SK-N-MC (cell line): ENCODE results near the gene NNAT.
"Not testable (repeated sequence)": the region's sequence is repeated elsewhere in the genome, so short reads cannot be mapped to it uniquely, and the experiment has no call there.

Source experiments
- DNase-seq: peaks from one replicate; pipeline ENCODE4 v3.0.0-alpha.2; 2011; ENCODE audit warnings: low read depth, low spot score
- H3K27ac ChIP-seq: fragments of 200-600 bp; sonication (generic); 2 replicates; pipeline ENCODE4 v1.5.1; 2016; ENCODE audit warnings: mixed run types
- H3K36me3 ChIP-seq: fragments of 200-600 bp; sonication (generic); 2 replicates; pipeline ENCODE4 v1.6.1; 2017; ENCODE audit warnings: antibody characterized with exemption, low read length, mixed read lengths; ENCODE audit not compliant: insufficient read depth
- H3K4me3 ChIP-seq: fragments of 200-600 bp; sonication (generic); 2 replicates; pipeline ENCODE4 v1.5.1; 2016
- H3K9ac ChIP-seq: fragments of 200-600 bp; sonication (generic); 2 replicates; pipeline ENCODE4 v1.8.0; 2017; ENCODE audit warnings: mixed run types, mixed read lengths; ENCODE audit not compliant: insufficient read length
- H3K9me3 ChIP-seq: fragments of 200-600 bp; sonication (generic); 2 replicates; pipeline ENCODE4 v1.6.1; 2017; ENCODE audit warnings: low read depth, mild to moderate bottlenecking, antibody characterized with exemption, low read length, moderate library complexity, mixed read lengths
- EZH2 ChIP-seq: fragments of 200-600 bp; sonication (generic); IDR thresholded peaks from one replicate; pipeline ENCODE4 v1.6.1; 2017; ENCODE audit warnings: antibody characterized with exemption
- FOXP2 ChIP-seq: optimal IDR thresholded peaks from 2 replicates; pipeline ENCODE3; 2011; ENCODE audit warnings: mild to moderate bottlenecking, moderate library complexity; ENCODE audit not compliant: insufficient read depth; ENCODE audit errors: extremely low read length, control extremely low read depth
- POLR2AphosphoS5 ChIP-seq: IDR thresholded peaks from 2 replicates; pipeline ENCODE4 v1.6.1; 2012; ENCODE audit warnings: mild to moderate bottlenecking, low read depth, low read length, borderline replicate concordance

NNAT gene

DNA sequence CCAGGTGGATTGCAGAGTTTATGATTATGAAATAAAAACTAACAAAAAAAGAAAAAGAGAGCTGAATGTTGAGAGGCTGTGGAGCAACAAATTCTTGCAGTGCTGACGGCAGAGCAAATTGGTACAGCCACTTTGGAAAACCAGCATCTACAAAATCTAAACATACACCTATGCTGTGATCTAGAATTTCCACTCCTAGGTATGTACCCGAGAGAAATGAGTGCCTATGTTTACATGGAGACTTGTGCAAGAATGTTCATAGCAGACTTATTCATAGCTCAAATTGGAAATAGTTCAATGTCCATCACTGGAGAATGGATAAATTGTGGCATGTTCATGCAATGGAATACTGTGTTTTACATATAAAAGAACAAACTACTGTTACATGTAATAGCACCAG, 9.6 kb downstream of the NNAT start:
- no peaks in the 10 kb centered on the region for H3K9me3 ChIP-seq
- H3K9ac ChIP-seq = no peak overlapping the region
- H3K4me3 ChIP-seq = no peak overlapping the region
- no peak overlapping the region for H3K27ac ChIP-seq
- DNase-seq = no peak
- H3K36me3 ChIP-seq = no peaks in the 10 kb centered on the region
- no peak for TF ChIP-seq EZH2
- TF ChIP-seq FOXP2 = no peak
- TF ChIP-seq POLR2AphosphoS5 = no peak

DNA sequence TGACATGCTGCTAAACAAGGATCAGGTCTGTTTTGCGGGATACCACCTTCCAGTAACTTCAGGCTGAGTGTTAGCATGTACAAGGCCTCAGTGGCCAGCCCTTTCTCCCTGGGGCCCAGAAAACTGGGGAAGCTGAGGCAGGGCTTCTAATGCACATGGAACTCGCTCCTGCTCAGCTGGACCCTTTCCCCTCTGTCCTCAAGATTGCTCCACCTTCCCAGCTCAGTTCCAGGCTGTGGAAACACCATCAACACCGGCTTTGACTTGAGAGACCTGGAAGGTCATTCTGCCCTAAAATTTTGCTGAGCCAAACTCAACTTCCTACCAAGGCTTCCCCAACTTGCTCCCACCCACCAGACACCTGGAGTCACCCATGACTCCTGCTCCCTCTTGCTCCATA, 10.8 kb downstream of the NNAT start:
- no peaks in the 10 kb centered on the region for H3K9me3 ChIP-seq
- H3K36me3 ChIP-seq = no peaks in the 10 kb centered on the region
- TF ChIP-seq FOXP2 (no peak), POLR2AphosphoS5 (no peak), EZH2 (no peak)
- H3K9ac ChIP-seq = no peak overlapping the region
- H3K27ac ChIP-seq = no peak overlapping the region
- no peak overlapping the region for H3K4me3 ChIP-seq
- DNase-seq = no peak

DNA sequence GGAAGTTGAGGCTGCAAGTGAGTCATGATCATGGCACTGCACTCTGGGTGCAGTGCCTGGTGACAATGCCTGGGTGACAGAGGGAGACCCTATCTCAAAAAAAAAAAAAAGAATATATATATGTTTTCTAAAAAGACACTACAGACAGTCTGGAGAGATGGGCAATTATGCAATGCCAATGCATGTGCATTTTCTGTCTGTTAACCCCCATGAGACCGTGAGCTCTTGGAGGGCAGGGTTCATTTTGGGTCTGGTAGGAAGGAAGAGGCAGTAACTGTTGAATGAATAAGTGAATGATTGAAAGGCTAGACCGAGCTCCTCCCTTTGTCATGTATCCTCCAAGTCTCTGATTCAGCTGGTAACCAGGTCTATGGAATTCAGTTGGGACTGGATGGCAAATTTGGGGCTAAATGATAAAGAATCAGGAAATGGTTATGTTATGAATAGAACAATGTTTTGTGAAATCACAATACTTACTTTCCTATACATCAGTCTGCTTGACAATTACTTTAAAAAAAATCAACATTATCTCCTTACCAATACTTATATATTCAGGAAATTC, 12.2 kb downstream of the NNAT start:
- H3K4me3 ChIP-seq = no peak overlapping the region
- no peak for TF ChIP-seq EZH2
- TF ChIP-seq POLR2AphosphoS5 = no peak
- no peak for TF ChIP-seq FOXP2
- no peak overlapping the region for H3K27ac ChIP-seq
- H3K9ac ChIP-seq = no peak overlapping the region
- H3K36me3 ChIP-seq = no peaks in the 10 kb centered on the region
- DNase-seq = no peak
- H3K9me3 ChIP-seq = no peaks in the 10 kb centered on the region

DNA sequence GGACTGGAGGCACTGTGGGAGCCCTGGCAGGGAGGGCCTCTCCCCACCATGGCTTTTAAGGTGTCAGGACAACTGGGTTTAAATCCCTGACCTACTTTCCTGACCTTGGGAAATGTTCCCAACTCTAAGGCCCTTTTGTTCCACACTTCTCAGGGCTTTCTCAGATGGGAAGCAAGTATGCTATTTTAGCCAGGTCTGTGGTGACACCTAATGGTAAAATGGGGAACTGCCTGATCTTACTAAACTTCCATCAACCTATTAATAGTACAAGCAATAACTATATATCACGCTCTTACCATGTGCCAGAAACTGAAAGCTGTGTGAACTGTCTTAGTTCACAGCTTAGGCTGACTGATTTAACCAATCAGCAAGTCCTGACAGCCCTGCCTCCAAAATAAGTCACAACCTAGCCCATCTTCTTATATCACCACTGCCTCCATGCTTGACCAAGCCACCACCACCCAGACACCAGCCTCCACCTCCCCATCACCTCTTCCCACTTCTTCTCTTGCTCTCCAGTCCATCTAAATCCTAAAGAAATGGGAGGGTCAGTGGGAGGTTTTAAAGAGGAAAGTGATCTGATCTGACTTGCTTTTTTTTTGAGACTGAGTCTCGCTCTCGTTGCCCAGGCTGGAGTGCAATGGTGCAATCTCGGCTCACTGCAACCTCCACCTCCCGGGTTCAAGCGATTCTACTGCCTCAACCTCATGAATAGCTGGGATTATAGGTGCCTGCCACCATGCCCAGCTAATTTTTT, 13.5 kb downstream of the NNAT start:
- DNase-seq = peak; percentile 80
- no peaks in the 10 kb centered on the region for H3K36me3 ChIP-seq
- TF ChIP-seq FOXP2 (no peak), POLR2AphosphoS5 (no peak), EZH2 (no peak)
- no peak overlapping the region for H3K9ac ChIP-seq
- no peak overlapping the region for H3K27ac ChIP-seq
- H3K4me3 ChIP-seq = no peak overlapping the region
- H3K9me3 ChIP-seq = no peaks in the 10 kb centered on the region

DNA sequence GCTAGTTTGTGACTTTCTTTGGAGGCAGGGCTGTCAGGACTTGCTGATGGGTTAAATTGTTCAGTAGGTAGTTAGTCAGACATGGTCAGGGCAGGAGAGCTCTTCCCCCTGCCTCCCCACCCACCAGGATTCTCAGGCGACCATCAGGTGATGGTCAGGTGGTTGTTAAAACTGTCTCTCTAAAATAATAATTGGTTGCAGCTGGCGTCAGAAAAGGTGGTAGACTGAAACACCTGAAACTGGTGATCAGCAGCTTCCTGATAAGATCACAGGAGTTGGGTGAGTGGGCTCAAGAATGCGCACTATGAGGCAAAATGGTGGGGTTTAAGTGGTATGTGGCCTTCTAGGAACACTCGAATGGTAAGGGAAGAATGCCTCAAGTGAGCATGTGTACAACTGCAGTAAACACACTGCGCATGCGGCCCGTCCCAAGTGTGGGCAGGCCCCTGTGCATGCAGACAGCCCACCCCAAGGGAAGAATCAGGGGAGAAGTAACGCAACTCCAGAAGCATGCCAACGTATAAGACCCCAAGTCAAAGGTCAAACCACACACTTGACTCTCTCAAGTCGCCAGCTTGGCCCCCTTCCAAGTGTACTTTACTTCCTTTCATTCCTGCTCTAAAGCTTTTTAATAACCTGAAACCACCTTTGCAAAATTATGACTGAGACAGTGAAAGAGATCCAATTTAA, 14.5 kb downstream of the NNAT start:
- no peaks in the 10 kb centered on the region for H3K9me3 ChIP-seq
- H3K9ac ChIP-seq = no peak overlapping the region
- H3K4me3 ChIP-seq = no peak overlapping the region
- no peak for TF ChIP-seq FOXP2
- no peak for TF ChIP-seq EZH2
- no peak for TF ChIP-seq POLR2AphosphoS5
- DNase-seq = no peak
- H3K36me3 ChIP-seq = no peaks in the 10 kb centered on the region
- H3K27ac ChIP-seq = no peak overlapping the region

DNA sequence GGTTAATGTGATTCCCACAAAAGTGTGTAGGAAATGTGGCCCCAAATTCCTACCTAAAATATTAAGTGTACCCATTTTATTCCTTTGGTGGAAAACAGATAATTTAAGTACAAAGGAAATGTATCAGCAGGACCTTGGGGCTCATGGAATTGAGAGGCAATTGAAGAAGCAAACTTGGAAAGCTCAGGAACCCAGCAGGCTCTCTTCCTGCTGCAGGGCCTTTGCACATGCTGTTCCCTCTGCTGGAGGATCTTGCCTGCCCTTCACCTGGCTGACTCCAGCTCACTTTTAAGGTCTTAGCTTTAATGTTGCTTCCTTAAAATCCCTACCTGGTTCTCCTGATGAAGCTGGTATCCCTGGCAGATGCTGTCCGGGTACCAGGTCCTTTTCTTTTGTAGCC, 16.5 kb downstream of the NNAT start:
- no peak for DNase-seq
- H3K9me3 ChIP-seq = no peaks in the 10 kb centered on the region
- no peak for TF ChIP-seq POLR2AphosphoS5
- TF ChIP-seq EZH2 = no peak
- no peak for TF ChIP-seq FOXP2
- H3K4me3 ChIP-seq = no peak overlapping the region
- no peaks in the 10 kb centered on the region for H3K36me3 ChIP-seq
- H3K9ac ChIP-seq = no peak overlapping the region
- no peak overlapping the region for H3K27ac ChIP-seq

DNA sequence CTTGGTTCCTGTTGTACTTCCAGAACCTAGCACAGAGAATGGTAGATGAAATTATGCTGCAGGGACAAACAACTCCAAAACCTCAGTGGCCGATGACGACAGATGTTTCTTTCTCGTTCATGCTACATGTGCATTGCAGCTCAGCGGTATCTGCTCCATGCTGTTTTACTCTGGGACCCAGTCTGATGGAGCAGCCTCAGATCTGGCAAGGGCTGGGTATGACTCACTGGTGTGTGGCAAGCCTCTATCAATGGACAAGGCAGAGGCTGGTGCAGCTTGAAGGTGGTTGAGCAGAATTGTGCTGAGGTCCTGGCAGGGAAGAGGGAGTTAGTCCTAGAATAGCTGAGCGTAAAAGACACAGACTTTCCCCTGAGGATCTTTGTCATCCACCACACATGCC, 17.0 kb downstream of the NNAT start:
- DNase-seq = no peak
- no peak for TF ChIP-seq POLR2AphosphoS5
- no peak for TF ChIP-seq EZH2
- TF ChIP-seq FOXP2 = no peak
- Histone ChIP-seq H3K27ac (no peak overlapping the region), H3K36me3 (no peaks in the 10 kb centered on the region), H3K9me3 (no peaks in the 10 kb centered on the region), H3K9ac (no peak overlapping the region), H3K4me3 (no peak overlapping the region)

DNA sequence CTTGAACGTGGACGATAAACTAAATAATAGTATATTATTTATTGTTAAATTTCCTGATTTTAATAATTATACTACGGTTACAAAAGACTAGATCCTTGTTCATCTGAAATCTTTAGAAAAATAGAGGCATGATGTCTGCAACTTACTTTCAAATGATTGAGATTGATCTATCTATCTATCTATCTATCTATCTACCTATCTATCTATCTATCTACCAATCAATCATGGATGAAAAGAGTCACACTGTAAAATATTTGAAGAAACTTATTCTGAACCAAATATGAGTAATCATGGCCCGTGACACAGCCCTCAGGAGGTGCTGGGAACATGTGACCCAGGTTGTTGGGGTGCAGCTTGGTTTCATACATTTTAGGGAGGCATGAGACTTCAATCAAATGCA, 18.4 kb downstream of the NNAT start:
- Histone ChIP-seq H3K36me3 (no peaks in the 10 kb centered on the region), H3K4me3 (no peak overlapping the region), H3K9me3 (no peaks in the 10 kb centered on the region), H3K9ac (no peak overlapping the region), H3K27ac (no peak overlapping the region)
- DNase-seq = no peak
- no peak for TF ChIP-seq EZH2
- TF ChIP-seq POLR2AphosphoS5 = no peak

DNA sequence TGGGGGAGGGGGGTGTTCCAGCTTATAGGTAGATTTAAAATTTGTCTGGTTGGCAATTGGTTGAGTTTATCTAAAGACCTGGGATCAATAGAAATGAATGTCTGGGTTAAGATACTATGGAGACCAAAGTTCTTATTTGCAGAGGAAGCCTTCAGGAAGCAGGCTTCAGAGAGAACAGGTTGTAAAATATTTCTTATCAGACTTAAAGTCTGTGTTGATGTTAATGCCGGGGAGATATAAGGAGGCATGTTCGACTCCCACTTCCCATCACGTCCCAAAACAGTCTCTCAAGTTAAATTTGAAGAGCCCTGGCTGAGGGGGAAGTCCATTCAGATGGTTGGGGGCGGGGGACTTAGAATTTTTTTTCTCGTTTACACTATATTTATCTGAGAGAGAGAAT, 19.0 kb downstream of the NNAT start:
- Histone ChIP-seq H3K27ac (no peak overlapping the region), H3K9me3 (no peaks in the 10 kb centered on the region), H3K36me3 (no peaks in the 10 kb centered on the region), H3K4me3 (no peak overlapping the region), H3K9ac (no peak overlapping the region)
- no peak for DNase-seq
- TF ChIP-seq FOXP2 (no peak), POLR2AphosphoS5 (no peak), EZH2 (no peak)

DNA sequence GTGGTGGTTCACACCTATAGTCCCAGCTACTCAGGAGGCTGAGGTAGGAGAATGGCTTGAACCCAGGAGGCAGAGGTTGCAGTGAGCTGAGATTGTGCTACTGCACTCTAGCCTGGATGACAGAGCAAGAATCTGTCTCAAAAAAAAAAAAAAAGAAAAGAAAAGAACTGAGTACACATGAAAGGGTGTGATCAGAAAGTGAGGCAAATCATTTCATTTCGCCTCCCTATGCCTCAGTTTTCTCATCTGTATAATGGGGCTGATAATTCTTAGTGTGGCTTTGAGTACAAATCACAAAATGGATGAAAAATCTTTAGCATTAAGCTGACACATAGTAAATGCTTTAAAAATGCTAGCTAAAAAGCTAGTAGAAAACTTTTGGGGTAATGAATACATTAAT, 19.8 kb downstream of the NNAT start:
- not testable (repeated sequence) for H3K36me3 ChIP-seq, H3K9ac ChIP-seq, H3K9me3 ChIP-seq, DNase-seq, H3K27ac ChIP-seq, H3K4me3 ChIP-seq
